ENCODE measurements around the gene SLC36A4.

The SLC36A4 gene

DNA sequence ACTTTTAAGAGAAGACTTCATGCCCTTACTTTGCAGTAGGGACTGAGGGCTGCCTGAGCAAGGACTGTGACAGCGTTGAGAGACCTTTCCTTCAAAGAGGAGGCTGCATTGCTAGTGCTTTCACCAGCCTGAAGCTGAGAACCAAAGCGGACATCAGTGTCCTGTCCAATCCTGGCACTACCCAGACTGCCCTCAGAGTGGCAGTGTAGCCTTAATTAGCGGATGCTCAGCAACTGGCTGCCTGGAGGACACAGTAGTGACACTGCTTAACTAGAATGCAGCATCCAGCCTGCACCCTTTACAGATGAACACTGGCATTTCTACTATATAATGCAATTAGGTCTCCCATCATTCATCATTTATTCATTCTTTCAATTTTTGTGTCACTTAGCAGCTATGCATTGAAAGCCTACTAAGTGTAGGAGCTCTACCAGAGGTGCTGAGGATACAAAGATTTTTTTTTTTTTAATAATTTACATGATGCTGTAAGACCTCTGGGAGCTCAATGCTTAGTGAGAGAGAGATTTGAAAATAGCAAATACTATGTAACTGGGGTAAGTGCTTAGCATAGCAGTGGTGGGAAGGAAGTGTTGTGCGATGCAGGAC lies 36.9 kb upstream of the SLC36A4 start:
- H3K4me3 ChIP-seq (ENCODE audit: low read depth, low read length) = no peak overlapping the region
- TF ChIP-seq CTCF (IDR thresholded peaks at IDR 0.05; ENCODE audit: low read depth, low read length, missing control alignments) = peak; percentile 98
- peak; percentile 69 for DNase-seq (ENCODE audit: low read depth)
- in situ Hi-C loops (cut with HindIII; ENCODE audit: low sequenced_read_pairs) = no loop called here

DNA sequence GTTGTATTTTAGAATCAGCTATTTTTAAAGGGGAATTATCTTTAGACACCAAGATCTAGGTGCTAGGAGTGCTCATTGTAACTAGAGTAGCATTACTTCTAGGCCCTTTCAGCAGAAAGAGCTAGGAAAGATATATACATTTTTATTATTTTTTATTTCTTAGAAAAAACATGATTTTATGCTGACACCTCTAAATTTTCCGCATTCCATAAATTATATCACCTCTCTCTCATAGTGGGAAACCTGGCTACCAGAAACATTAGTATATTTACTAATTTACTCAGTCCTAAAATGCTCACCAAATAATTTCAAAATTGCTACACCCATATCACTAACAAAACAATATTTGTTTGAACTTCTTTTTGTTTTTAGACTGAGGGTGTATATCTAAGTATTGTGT lies 32.1 kb upstream of the SLC36A4 start:
- H3K4me3 ChIP-seq (ENCODE audit: low read depth, low read length) = no peak overlapping the region

DNA sequence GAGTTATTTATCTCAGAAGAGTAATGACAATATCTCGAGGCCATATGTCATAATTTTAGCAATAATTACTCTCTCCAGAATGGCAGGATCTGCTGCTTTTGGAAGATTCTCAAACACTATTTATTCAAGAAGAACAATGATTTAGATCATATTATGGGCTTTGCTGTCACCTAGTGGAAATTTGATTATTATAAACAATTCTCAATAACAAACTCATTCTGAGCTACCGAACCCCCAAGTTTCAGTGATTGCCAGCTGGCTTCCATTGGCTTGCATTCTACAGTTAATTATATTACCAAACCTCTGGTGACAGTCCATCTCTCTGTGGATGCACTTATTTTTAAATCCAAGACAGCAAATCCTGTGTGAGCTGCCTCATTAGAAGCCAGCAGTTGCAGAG lies 27.9 kb upstream of the SLC36A4 start:
- peak; percentile 6 for TF ChIP-seq CTCF (IDR thresholded peaks at IDR 0.05; ENCODE audit: low read depth, low read length, missing control alignments)
- in situ Hi-C loops (cut with HindIII; ENCODE audit: low sequenced_read_pairs) = no loop called here
- H3K4me3 ChIP-seq (ENCODE audit: low read depth, low read length) = no peak overlapping the region
- peak; percentile 6 for DNase-seq (ENCODE audit: low read depth)

More for the DNA sequence above, 32.1 kb upstream of the SLC36A4 start:
- no peak for DNase-seq (ENCODE audit: low read depth)
- in situ Hi-C loops (cut with HindIII; ENCODE audit: low sequenced_read_pairs) = no loop called here
- TF ChIP-seq CTCF (IDR thresholded peaks at IDR 0.05; ENCODE audit: low read depth, low read length, missing control alignments) = no peak

GRCh38 chr11:93221539-93221938 lies 23.7 kb upstream of the SLC36A4 start:
- H3K4me3 ChIP-seq (ENCODE audit: low read depth, low read length) = no peak overlapping the region
- in situ Hi-C loops (cut with HindIII; ENCODE audit: low sequenced_read_pairs) = no loop called here
- DNase-seq (ENCODE audit: low read depth) = no peak
- TF ChIP-seq CTCF (IDR thresholded peaks at IDR 0.05; ENCODE audit: low read depth, low read length, missing control alignments) = no peak

DNA sequence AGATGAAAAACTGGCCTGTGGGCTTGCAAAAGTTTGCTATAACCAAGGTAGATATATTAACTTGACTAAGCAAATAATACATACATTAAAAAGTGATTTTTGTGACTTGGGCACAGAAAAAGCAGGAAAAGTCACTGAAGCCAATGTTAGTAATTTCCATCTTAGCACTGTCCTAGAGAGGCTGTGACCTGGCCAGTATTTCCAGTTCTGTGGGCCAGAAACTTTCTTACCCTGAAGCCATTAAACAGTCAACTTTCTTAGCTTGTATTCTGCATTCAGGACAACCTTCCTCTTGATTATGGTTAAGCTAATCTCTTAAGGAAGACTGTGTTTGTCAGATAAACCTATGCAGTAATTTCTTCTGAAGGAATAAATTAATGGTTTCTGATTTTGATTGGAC lies 22.3 kb upstream of the SLC36A4 start:
- in situ Hi-C loops (cut with HindIII; ENCODE audit: low sequenced_read_pairs) = no loop called here
- no peak for TF ChIP-seq CTCF (IDR thresholded peaks at IDR 0.05; ENCODE audit: low read depth, low read length, missing control alignments)
- DNase-seq (ENCODE audit: low read depth) = no peak
- H3K4me3 ChIP-seq (ENCODE audit: low read depth, low read length) = no peak overlapping the region

GRCh38 chr11:93219440-93219839 lies 21.6 kb upstream of the SLC36A4 start:
- in situ Hi-C loops (cut with HindIII; ENCODE audit: low sequenced_read_pairs) = no loop called here
- no peak for DNase-seq (ENCODE audit: low read depth)
- no peak for TF ChIP-seq CTCF (IDR thresholded peaks at IDR 0.05; ENCODE audit: low read depth, low read length, missing control alignments)
- no peak overlapping the region for H3K4me3 ChIP-seq (ENCODE audit: low read depth, low read length)

Data from astrocyte of the cerebellum (primary cell).